Uterus (tissue), 4 donors: ENCODE results near the gene SDHAF1. TPM values are rescaled to one million over a fixed set of nuclear protein-coding genes. Genes with fewer than 3 reads are reported as not detected.

Source experiments
- DNase-seq, 2 donors: peaks; one replicate each; pipeline ENCODE4 v3.0.0-alpha.2; 2019 to 2020
- H3K27ac ChIP-seq, 2 donors: fragments of 200-600 bp; sonication (generic); 1 replicate in 1 of 2; 2 replicates in 1 of 2; pipeline ENCODE4 v1.5.1; 2016 to 2018
- H3K27me3 ChIP-seq, 2 donors: fragments of 200-600 bp; sonication (generic); one replicate each; pipeline ENCODE4 v1.5.1; 2018 to 2019; ENCODE audit warnings: control low read depth in 1 of 2
- H3K36me3 ChIP-seq, 2 donors: fragments of 200-600 bp; sonication (generic); one replicate each; pipeline ENCODE4 v1.5.1; 2019; ENCODE audit warnings: control low read depth in 1 of 2
- H3K4me1 ChIP-seq, 2 donors: fragments of 200-600 bp; sonication (generic); one replicate each; pipeline ENCODE4 v1.5.1; 2018 to 2019; ENCODE audit warnings: control low read depth in 1 of 2
- H3K4me3 ChIP-seq, 2 donors: fragments of 200-600 bp; sonication (generic); 1 replicate in 1 of 2; 2 replicates in 1 of 2; pipeline ENCODE4 v1.5.1; 2018 to 2019; ENCODE audit warnings: mild to moderate bottlenecking in 1 of 2
- H3K9me3 ChIP-seq, 2 donors: fragments of 200-600 bp; sonication (generic); one replicate each; pipeline ENCODE4 v1.5.1; 2019; ENCODE audit warnings: control low read depth in 1 of 2
- CTCF ChIP-seq, 4 experiments: fragments of 200-600 bp in 2 of 4; fragments of 450-650 bp in 2 of 4; sonication (generic) in 2 of 4; IDR thresholded peaks; one replicate each; pipeline ENCODE4 v1.5.1; 2016 to 2019; ENCODE audit warnings: antibody characterized with exemption in 4 of 4, mild to moderate bottlenecking in 2 of 4, moderate library complexity in 1 of 4
- POLR2A ChIP-seq, 2 donors: fragments of 450-650 bp; IDR thresholded peaks; one replicate each; pipeline ENCODE4 v1.6.1; 2016; ENCODE audit warnings: antibody characterized with exemption in 2 of 2, mild to moderate bottlenecking in 1 of 2, moderate library complexity in 1 of 2
- intact Hi-C: fragments of 100-400 bp; cut with DNase I; formaldehyde crosslinking; loops from one replicate; pipeline ENCODE4 v1.15.1; 2023; ENCODE audit warnings: low total_unique reads
- total RNA-seq, 4 donors: library from RNA; depleted of rRNA in 3 of 4; stranded (reverse); fragments of >200 nt in 3 of 4; gene quantifications; one replicate each; pipeline versions ENCODE4 v1.1.0 to v1.2.4, GENCODE V29; 2014 to 2023
- donor health status: DM: yes; HTN: yes; CAD: no.

SDHAF1 gene
- total RNA-seq, 4 donors from 2014 or later = 23.8 to 80.0 (median 43.1) TPM

- H3K36me3 ChIP-seq = no peaks in the 10 kb centered on the region
- no peaks in the 10 kb centered on the region for H3K9me3 ChIP-seq
- no peak for DNase-seq
- H3K27ac ChIP-seq = no peak overlapping the region
- TF ChIP-seq POLR2A (IDR thresholded peaks at IDR 0.05) (no peak), CTCF (IDR thresholded peaks at IDR 0.05) (no peak)
- H3K4me1 ChIP-seq = no peaks in the 10 kb centered on the region
- no peak overlapping the region for H3K4me3 ChIP-seq
- no peaks in the 10 kb centered on the region for H3K27me3 ChIP-seq
- intact Hi-C loops = no loop called here
Observed at GRCh38 chr19:36025541-36025940, 30.6 kb downstream of the SDHAF1 start.

GRCh38 chr19:36026091-36026876 is 31.3 kb downstream of the SDHAF1 start:
- no peaks in the 10 kb centered on the region for H3K4me1 ChIP-seq
- no peak overlapping the region for H3K27ac ChIP-seq
- intact Hi-C loops = no loop called here
- no peaks in the 10 kb centered on the region for H3K9me3 ChIP-seq
- no peak for TF ChIP-seq POLR2A (IDR thresholded peaks at IDR 0.05)
- TF ChIP-seq CTCF (IDR thresholded peaks at IDR 0.05) = no peak
- H3K4me3 ChIP-seq = no peak overlapping the region
- no peaks in the 10 kb centered on the region for H3K36me3 ChIP-seq
- no peaks in the 10 kb centered on the region for H3K27me3 ChIP-seq
- no peak for DNase-seq

GRCh38 chr19:36027696-36028095 is 32.7 kb downstream of the SDHAF1 start:
- DNase-seq = no peak
- intact Hi-C loops = no loop called here

GRCh38 chr19:36028313-36029041 is 33.5 kb downstream of the SDHAF1 start:
- H3K36me3 ChIP-seq = no peaks in the 10 kb centered on the region
- H3K4me3 ChIP-seq = no peak overlapping the region
- H3K27me3 ChIP-seq = no peaks in the 10 kb centered on the region
- H3K4me1 ChIP-seq = no peaks in the 10 kb centered on the region
- H3K9me3 ChIP-seq = no peaks in the 10 kb centered on the region
- H3K27ac ChIP-seq = peak overlapping the region in 1 of 2 donors; percentile 14
- intact Hi-C loops = no loop called here
- TF ChIP-seq POLR2A (IDR thresholded peaks at IDR 0.05) (no peak), CTCF (IDR thresholded peaks at IDR 0.05) (no peak)
- DNase-seq = no peak

More at GRCh38 chr19:36027696-36028095, 32.7 kb downstream of the SDHAF1 start:
- TF ChIP-seq POLR2A (IDR thresholded peaks at IDR 0.05) (no peak), CTCF (IDR thresholded peaks at IDR 0.05) (no peak)
- no peak overlapping the region for H3K4me3 ChIP-seq
- no peak overlapping the region for H3K27ac ChIP-seq
- no peaks in the 10 kb centered on the region for H3K9me3 ChIP-seq
- no peaks in the 10 kb centered on the region for H3K36me3 ChIP-seq
- no peaks in the 10 kb centered on the region for H3K4me1 ChIP-seq
- no peaks in the 10 kb centered on the region for H3K27me3 ChIP-seq
